ENCODE results near the gene NEDD4. TPM values are rescaled to one million over a fixed set of nuclear protein-coding genes. Genes with fewer than 3 reads are reported as not detected.

NEDD4 gene
- polyA plus RNA-seq, 1 donor (not counting 4 experiments of a cell fraction or from before 2014, with no cell fraction given) = 24.3 TPM

DNA sequence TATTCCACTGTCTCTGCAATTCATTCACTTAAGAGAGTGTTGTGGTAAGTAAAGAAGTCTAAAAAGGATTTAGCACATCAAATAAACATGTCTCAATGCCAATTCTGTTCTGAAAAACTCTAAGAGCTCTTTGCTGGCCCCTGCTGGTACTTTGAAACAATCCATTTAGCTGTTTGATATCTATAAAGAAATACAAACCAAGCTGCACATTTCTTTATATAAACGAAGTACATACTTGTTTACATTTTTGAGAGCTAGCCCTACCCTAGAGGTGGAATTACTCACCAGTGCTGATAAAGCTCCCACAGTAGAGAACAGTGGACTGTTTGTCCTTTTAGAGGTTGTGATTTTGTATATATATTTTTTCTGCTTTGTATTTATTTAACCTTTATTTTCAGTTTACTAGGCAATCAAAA lies 75.5 kb downstream of the NEDD4 start:
- dilution Hi-C loops (cut with MboI; ENCODE audit: extremely low pct_ligation_motif_present, low sequenced_read_pairs) = no loop called here
- H3K27ac ChIP-seq (ENCODE audit: control insufficient read depth, insufficient read depth, low read length) = peak overlapping the region; percentile 69
- DNase-seq (ENCODE audit: low read depth, low spot score) = peak; percentile 69

GRCh38 chr15:55916666-55917409 lies 76.6 kb downstream of the NEDD4 start:
- peak overlapping the region; percentile 69 for H3K27ac ChIP-seq (ENCODE audit: control insufficient read depth, insufficient read depth, low read length)
- peak overlapping the region; percentile 48 for H3K9ac ChIP-seq (ENCODE audit: control insufficient read depth, extremely low read depth, insufficient read depth, low read length)

More for the DNA sequence above, 75.5 kb downstream of the NEDD4 start:
- no peak overlapping the region for H3K4me3 ChIP-seq (ENCODE audit: control insufficient read depth in 2 of 3, extremely low read depth in 1 of 3, insufficient read depth in 2 of 3, low read depth in 1 of 3, low read length in 3 of 3)
- no peaks in the 10 kb centered on the region for H3K9me1 ChIP-seq (ENCODE audit: control insufficient read depth, extremely low read depth, insufficient read depth, low read length)
- H3K4me1 ChIP-seq (ENCODE audit: control insufficient read depth, extremely low read depth, insufficient read depth, low read length) = peaks cover 19% of the 10 kb centered on the region
- FAIRE-seq = peak; percentile 71
- no peak for TF ChIP-seq EZH2 (IDR thresholded peaks at IDR 0.05; ENCODE audit: low read length)
- TF ChIP-seq, protein P1, sequence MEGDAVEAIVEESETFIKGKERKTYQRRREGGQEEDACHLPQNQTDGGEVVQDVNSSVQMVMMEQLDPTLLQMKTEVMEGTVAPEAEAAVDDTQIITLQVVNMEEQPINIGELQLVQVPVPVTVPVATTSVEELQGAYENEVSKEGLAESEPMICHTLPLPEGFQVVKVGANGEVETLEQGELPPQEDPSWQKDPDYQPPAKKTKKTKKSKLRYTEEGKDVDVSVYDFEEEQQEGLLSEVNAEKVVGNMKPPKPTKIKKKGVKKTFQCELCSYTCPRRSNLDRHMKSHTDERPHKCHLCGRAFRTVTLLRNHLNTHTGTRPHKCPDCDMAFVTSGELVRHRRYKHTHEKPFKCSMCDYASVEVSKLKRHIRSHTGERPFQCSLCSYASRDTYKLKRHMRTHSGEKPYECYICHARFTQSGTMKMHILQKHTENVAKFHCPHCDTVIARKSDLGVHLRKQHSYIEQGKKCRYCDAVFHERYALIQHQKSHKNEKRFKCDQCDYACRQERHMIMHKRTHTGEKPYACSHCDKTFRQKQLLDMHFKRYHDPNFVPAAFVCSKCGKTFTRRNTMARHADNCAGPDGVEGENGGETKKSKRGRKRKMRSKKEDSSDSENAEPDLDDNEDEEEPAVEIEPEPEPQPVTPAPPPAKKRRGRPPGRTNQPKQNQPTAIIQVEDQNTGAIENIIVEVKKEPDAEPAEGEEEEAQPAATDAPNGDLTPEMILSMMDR (optimal IDR thresholded peaks at IDR 0.05 in 1 of 3, IDR thresholded peaks at IDR 0.05 in 1 of 3, conservative IDR thresholded peaks at IDR 0.05 in 1 of 3; ENCODE audit: extremely low read depth in 1 of 3, insufficient read depth in 2 of 3, low read length in 3 of 3) = peak in 2 of 3 experiments; percentile 53 to 62
- peaks cover 0 to 5% of the 10 kb centered on the region in 2 experiments for H3K36me3 ChIP-seq (ENCODE audit: control insufficient read depth in 2 of 2, extremely low read depth in 1 of 2, insufficient read depth in 2 of 2, low read length in 2 of 2)
- peaks cover 11% of the 10 kb centered on the region for H3K79me2 ChIP-seq (ENCODE audit: control insufficient read depth, insufficient read depth, low read length)
- no peaks in the 10 kb centered on the region for H3K9me3 ChIP-seq (ENCODE audit: control insufficient read depth, low read depth, low read length)
- H3K27me3 ChIP-seq (ENCODE audit: control insufficient read depth, extremely low read depth, insufficient read depth, low read length) = no peaks in the 10 kb centered on the region
- H3K9ac ChIP-seq (ENCODE audit: control insufficient read depth, extremely low read depth, insufficient read depth, low read length) = peak overlapping the region; percentile 28
- peak overlapping the region; percentile 89 for H3K4me2 ChIP-seq (ENCODE audit: control insufficient read depth, extremely low read depth, insufficient read depth, low read depth, low read length)
- no peaks in the 10 kb centered on the region for H4K20me1 ChIP-seq (ENCODE audit: control insufficient read depth, extremely low read depth, insufficient read depth, low read length)
- no peak overlapping the region for H2AFZ ChIP-seq (ENCODE audit: control insufficient read depth, low read length)

More at GRCh38 chr15:55916666-55917409, 76.6 kb downstream of the NEDD4 start:
- no peak overlapping the region for H2AFZ ChIP-seq (ENCODE audit: control insufficient read depth, low read length)
- H3K4me1 ChIP-seq (ENCODE audit: control insufficient read depth, extremely low read depth, insufficient read depth, low read length) = peaks cover 19% of the 10 kb centered on the region
- H4K20me1 ChIP-seq (ENCODE audit: control insufficient read depth, extremely low read depth, insufficient read depth, low read length) = no peaks in the 10 kb centered on the region
- FAIRE-seq = peak; percentile 82
- no peak for TF ChIP-seq EZH2 (IDR thresholded peaks at IDR 0.05; ENCODE audit: low read length)
- TF ChIP-seq, protein P1 (optimal IDR thresholded peaks at IDR 0.05 in 1 of 3, IDR thresholded peaks at IDR 0.05 in 1 of 3, conservative IDR thresholded peaks at IDR 0.05 in 1 of 3; ENCODE audit: extremely low read depth in 1 of 3, insufficient read depth in 2 of 3, low read length in 3 of 3) = no peak
- dilution Hi-C loops (cut with MboI; ENCODE audit: extremely low pct_ligation_motif_present, low sequenced_read_pairs) = no loop called here
- H3K27me3 ChIP-seq (ENCODE audit: control insufficient read depth, extremely low read depth, insufficient read depth, low read length) = no peaks in the 10 kb centered on the region
- H3K9me1 ChIP-seq (ENCODE audit: control insufficient read depth, extremely low read depth, insufficient read depth, low read length) = no peaks in the 10 kb centered on the region
- DNase-seq (ENCODE audit: low read depth, low spot score) = peak; percentile 38
- no peaks in the 10 kb centered on the region for H3K9me3 ChIP-seq (ENCODE audit: control insufficient read depth, low read depth, low read length)
- peak overlapping the region; percentile 89 for H3K4me2 ChIP-seq (ENCODE audit: control insufficient read depth, extremely low read depth, insufficient read depth, low read depth, low read length)
- peaks cover 0 to 5% of the 10 kb centered on the region in 2 experiments for H3K36me3 ChIP-seq (ENCODE audit: control insufficient read depth in 2 of 2, extremely low read depth in 1 of 2, insufficient read depth in 2 of 2, low read length in 2 of 2)
- H3K79me2 ChIP-seq (ENCODE audit: control insufficient read depth, insufficient read depth, low read length) = peaks cover 13% of the 10 kb centered on the region
- H3K4me3 ChIP-seq (ENCODE audit: control insufficient read depth in 2 of 3, extremely low read depth in 1 of 3, insufficient read depth in 2 of 3, low read depth in 1 of 3, low read length in 3 of 3) = peak overlapping the region in 2 of 3 experiments; percentile 25 to 73

Data from keratinocyte (primary cell).